T1000 (cell line): ENCODE data around the gene MATN1.

ENCODE experiments used
- DNase-seq: peaks from one replicate; lab custom pipeline; 2025; ENCODE audit warnings: mixed read lengths; lab: John Stamatoyannopoulos, UW

The MATN1 gene

GRCh38 chr1:30662291-30662840 lies 61.0 kb downstream of the MATN1 start:
- no peak for DNase-seq

DNA sequence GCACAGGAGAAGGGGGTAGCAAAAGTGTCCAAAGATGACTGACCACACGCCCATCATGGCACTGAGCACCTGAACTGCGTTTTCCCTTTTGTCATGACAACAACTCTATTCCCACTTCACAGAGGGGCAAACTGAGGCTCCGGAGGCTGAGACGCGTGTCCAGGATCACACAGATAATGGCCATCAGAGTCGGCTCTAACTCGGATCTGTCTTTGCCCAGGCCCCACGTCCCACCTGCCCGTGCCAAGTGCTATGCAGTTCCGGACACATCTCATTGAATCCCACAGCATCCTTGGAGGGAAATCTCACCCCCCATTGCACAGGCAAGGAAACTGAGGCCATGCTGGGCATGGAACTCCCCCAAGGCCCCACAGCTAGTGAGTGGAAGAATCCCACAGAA lies 62.1 kb downstream of the MATN1 start:
- DNase-seq = no peak
